OCI-LY3 (cell line): ENCODE results near the gene GRIK1.

Experiments
- CTCF ChIP-seq: fragments of 200-600, 300-600 bp; sonication (generic); IDR thresholded peaks from 2 replicates; pipeline ENCODE4 v1.5.1; 2014; ENCODE audit warnings: antibody characterized with exemption, low read length, low read depth
- EZH2phosphoT487 ChIP-seq: fragments of 200-600 bp; shearing (Covaris generic); IDR thresholded peaks from 2 replicates; pipeline ENCODE4 v1.6.1; 2018; ENCODE audit warnings: antibody characterized with exemption, mixed run types, low read depth

GRCh38 chr21:29557931-29558725, 381.7 kb downstream of the GRIK1 start:
- TF ChIP-seq CTCF, result no peak
- TF ChIP-seq EZH2phosphoT487, result no peak
